AML-193 (cell line): ENCODE measurements around the gene NPY2R.

Experiments used
- DNase-seq, 2 experiments: peaks; one replicate each; lab custom pipeline; 2025; lab: John Stamatoyannopoulos, UW

The NPY2R gene

GRCh38 chr4:155249016-155249566 is 40.7 kb downstream of the NPY2R start:
- no peak for DNase-seq

DNA sequence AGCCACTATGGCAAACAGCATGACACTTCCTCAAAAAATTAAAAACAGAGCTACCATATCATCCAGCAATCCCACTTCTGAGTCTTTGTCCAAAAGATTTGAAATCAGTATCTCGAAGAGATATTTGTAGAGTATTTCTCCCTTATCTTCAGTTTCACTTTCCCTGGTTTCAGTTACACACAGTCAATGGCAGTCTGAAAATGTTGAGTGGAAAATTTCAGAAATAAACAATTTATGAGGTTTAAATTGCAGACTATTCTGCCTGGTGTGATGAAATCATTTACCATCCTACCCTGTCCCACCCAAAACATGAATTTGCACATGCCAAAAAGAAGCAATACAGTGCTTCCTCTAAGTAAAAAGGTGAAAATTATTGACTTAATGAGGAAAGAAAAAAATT is 43.9 kb downstream of the NPY2R start:
- DNase-seq, result no peak

DNA sequence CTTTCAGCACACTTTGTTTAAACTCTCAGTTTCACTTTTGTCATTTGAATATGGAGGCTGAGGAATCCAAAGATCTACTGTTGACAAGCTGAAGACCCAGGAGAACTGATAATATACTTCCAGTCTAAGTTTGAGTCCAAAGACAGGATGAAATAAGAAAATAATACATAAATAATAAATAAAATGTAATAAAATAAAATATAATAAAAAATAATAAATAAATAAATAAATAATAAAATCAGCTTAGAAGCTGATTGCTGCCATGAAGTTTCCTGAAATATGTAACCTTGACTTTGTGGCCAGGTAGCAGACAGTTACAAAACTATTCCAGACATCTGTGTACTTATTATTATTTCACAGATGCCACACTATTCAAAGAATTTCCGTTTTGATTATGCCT is 55.0 kb downstream of the NPY2R start:
- no peak for DNase-seq

DNA sequence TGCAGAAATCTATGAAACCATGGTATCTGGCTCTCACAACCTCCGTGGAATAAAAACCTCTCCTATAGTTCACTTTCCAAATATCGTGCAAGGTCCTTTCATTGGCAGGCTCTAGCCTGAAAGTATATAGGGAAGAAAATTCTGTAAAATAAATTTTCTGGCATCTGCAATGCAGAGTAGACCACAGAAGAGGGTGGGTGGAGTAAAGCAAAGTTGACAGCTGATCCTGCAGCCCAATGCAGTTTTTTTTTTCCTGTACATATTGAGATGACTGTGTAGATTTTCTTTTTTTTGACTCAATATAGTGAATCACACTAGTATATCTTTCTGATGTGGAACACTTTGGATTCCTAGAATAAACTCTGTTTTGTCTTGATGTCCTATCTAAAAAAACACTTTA is 56.7 kb downstream of the NPY2R start:
- no peak for DNase-seq
